ENCODE data around the gene MACROD2. TPM values are rescaled to one million over a fixed set of nuclear protein-coding genes. Genes with fewer than 3 reads are reported as not detected.

The MACROD2 gene
- total and polyA plus RNA-seq, 4 donors = 13.0 to 67.1 (median 20.7) TPM

- Histone ChIP-seq H3K9ac (ENCODE audit: insufficient read depth in 1 of 2, low read length in 2 of 2) (no peak overlapping the region), H3K36me3 (ENCODE audit: control insufficient read depth in 4 of 4, insufficient read depth in 4 of 4, low read length in 4 of 4) (no peaks in the 10 kb centered on the region), H3K27me3 (ENCODE audit: control insufficient read depth in 3 of 3, insufficient read depth in 3 of 3, low read length in 2 of 3) (no peaks in the 10 kb centered on the region), H3K4me3 (no peak overlapping the region), H3K9me3 (ENCODE audit: control insufficient read depth in 4 of 4, insufficient read depth in 3 of 4, low read length in 3 of 4) (no peaks in the 10 kb centered on the region), H3K4me1 (ENCODE audit: control insufficient read depth in 5 of 5, insufficient read depth in 5 of 5, low read length in 5 of 5) (no peaks in the 10 kb centered on the region), H3K27ac (ENCODE audit: low read depth in 1 of 2, low read length in 1 of 2) (no peak overlapping the region)
- 74 to 75% methylated on average over 2 of the region's 2 CpGs for WGBS, 2 donors
- TF ChIP-seq CTCF (IDR thresholded peaks at IDR 0.05; ENCODE audit: control extremely low read depth, extremely low read depth) = no peak
- DNase-seq (no peak), ATAC-seq (ENCODE audit: insufficient read depth, low FRiP score) (no peak)
Measured at GRCh38 chr20:13960119-13960518, 35.2 kb upstream of the MACROD2 start.

GRCh38 chr20:13960525-13960924, 34.8 kb upstream of the MACROD2 start:
- H3K36me3 ChIP-seq (ENCODE audit: control insufficient read depth in 4 of 4, insufficient read depth in 4 of 4, low read length in 4 of 4) = no peaks in the 10 kb centered on the region
- H3K9me3 ChIP-seq (ENCODE audit: control insufficient read depth in 4 of 4, insufficient read depth in 3 of 4, low read length in 3 of 4) = no peaks in the 10 kb centered on the region
- H3K27ac ChIP-seq (ENCODE audit: low read depth in 1 of 2, low read length in 1 of 2) = no peak overlapping the region
- 39 to 58% methylated on average over 3 of the region's 3 CpGs for WGBS, 2 donors
- H3K4me1 ChIP-seq (ENCODE audit: control insufficient read depth in 5 of 5, insufficient read depth in 5 of 5, low read length in 5 of 5) = no peaks in the 10 kb centered on the region
- no peak overlapping the region for H3K9ac ChIP-seq (ENCODE audit: insufficient read depth in 1 of 2, low read length in 2 of 2)
- DNase-seq (no peak), ATAC-seq (ENCODE audit: insufficient read depth, low FRiP score) (no peak)
- no peak overlapping the region for H3K4me3 ChIP-seq
- no peak for TF ChIP-seq CTCF (IDR thresholded peaks at IDR 0.05; ENCODE audit: control extremely low read depth, extremely low read depth)
- no peaks in the 10 kb centered on the region for H3K27me3 ChIP-seq (ENCODE audit: control insufficient read depth in 3 of 3, insufficient read depth in 3 of 3, low read length in 2 of 3)

- H3K27me3 ChIP-seq (ENCODE audit: control insufficient read depth in 3 of 3, insufficient read depth in 3 of 3, low read length in 2 of 3) = no peaks in the 10 kb centered on the region
- no peak overlapping the region for H3K9ac ChIP-seq (ENCODE audit: insufficient read depth in 1 of 2, low read length in 2 of 2)
- WGBS, 2 donors = 78 to 79% methylated on average over 4 of the region's 4 CpGs
- TF ChIP-seq CTCF (IDR thresholded peaks at IDR 0.05; ENCODE audit: control extremely low read depth, extremely low read depth) = no peak
- H3K4me3 ChIP-seq = no peak overlapping the region
- H3K36me3 ChIP-seq (ENCODE audit: control insufficient read depth in 4 of 4, insufficient read depth in 4 of 4, low read length in 4 of 4) = no peaks in the 10 kb centered on the region
- ATAC-seq (ENCODE audit: insufficient read depth, low FRiP score) (no peak), DNase-seq (no peak)
- H3K9me3 ChIP-seq (ENCODE audit: control insufficient read depth in 4 of 4, insufficient read depth in 3 of 4, low read length in 3 of 4) = no peaks in the 10 kb centered on the region
- no peaks in the 10 kb centered on the region for H3K4me1 ChIP-seq (ENCODE audit: control insufficient read depth in 5 of 5, insufficient read depth in 5 of 5, low read length in 5 of 5)
- H3K27ac ChIP-seq (ENCODE audit: low read depth in 1 of 2, low read length in 1 of 2) = no peak overlapping the region
Measured at GRCh38 chr20:13984211-13984610, 11.1 kb upstream of the MACROD2 start.

- Histone ChIP-seq H3K9ac (ENCODE audit: insufficient read depth in 1 of 2, low read length in 2 of 2) (no peak within 1 kb of the TSS), H3K36me3 (ENCODE audit: control insufficient read depth in 4 of 4, insufficient read depth in 4 of 4, low read length in 4 of 4) (no peaks in the 10 kb centered on the region), H3K4me1 (ENCODE audit: control insufficient read depth in 5 of 5, insufficient read depth in 5 of 5, low read length in 5 of 5) (no peaks in the 10 kb centered on the region), H3K27me3 (ENCODE audit: control insufficient read depth in 3 of 3, insufficient read depth in 3 of 3, low read length in 2 of 3) (no peaks in the 10 kb centered on the region), H3K9me3 (ENCODE audit: control insufficient read depth in 4 of 4, insufficient read depth in 3 of 4, low read length in 3 of 4) (peaks cover 0 to 16% (median 3%) of the 10 kb centered on the region in 4 donors), H3K27ac (ENCODE audit: low read depth in 1 of 2, low read length in 1 of 2) (no peak within 1 kb of the TSS), H3K4me3 (no peak within 1 kb of the TSS)
- TF ChIP-seq CTCF (IDR thresholded peaks at IDR 0.05; ENCODE audit: control extremely low read depth, extremely low read depth) = no peak
- peak in 1 of 3 donors; percentile 1 for DNase-seq
- WGBS, 2 donors = 34 to 50% methylated on average over 5 of the region's 5 CpGs
- ATAC-seq (ENCODE audit: insufficient read depth, low FRiP score) = no peak
Measured at GRCh38 chr20:13990465-13990864, 4.9 kb upstream of the MACROD2 start, which contains the start of gene SEL1L2. Gene SEL1L2 (minus strand): TSS chr20:13990614. CDS start chr20:13990534, 80 bp downstream.

All from lung (tissue), 12 donors.